GM04503 (cell line): Measurements from ENCODE around the gene PRRT2.
"Not testable (repeated sequence)": the region's sequence is repeated elsewhere in the genome, so short reads cannot be mapped to it uniquely, and the experiment has no call there.

Source experiments
- DNase-seq: peaks from one replicate; pipeline ENCODE4 v3.0.0-alpha.2; 2012; ENCODE audit warnings: low read depth

Gene PRRT2

GRCh38 chr16:29811896-29812665, at the start of gene PRRT2:
Gene PRRT2, plus strand, starts transcription at chr16:29812193. Its CDS starts 862 bp downstream, at chr16:29813055.
- DNase-seq, result no peak

DNA sequence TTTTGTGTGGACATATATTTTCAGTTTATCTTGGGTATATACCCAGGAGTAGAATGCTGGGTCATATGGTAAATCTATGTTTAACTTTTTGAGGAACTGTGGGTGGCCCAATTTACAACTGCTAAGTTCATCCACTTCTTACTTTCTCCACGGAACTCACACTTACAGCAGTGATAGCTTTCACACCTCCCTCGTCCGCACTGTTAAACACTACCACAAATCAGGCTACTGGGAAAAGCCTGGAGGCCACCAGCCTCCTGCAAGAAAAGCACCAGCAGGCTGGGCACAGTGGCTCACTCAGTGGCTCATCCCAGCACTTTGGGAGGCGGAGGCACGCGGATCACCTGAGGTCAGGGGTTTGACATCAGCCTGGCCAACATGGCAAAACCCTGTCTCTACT, 48.7 kb upstream of the PRRT2 start:
- no peak for DNase-seq

DNA sequence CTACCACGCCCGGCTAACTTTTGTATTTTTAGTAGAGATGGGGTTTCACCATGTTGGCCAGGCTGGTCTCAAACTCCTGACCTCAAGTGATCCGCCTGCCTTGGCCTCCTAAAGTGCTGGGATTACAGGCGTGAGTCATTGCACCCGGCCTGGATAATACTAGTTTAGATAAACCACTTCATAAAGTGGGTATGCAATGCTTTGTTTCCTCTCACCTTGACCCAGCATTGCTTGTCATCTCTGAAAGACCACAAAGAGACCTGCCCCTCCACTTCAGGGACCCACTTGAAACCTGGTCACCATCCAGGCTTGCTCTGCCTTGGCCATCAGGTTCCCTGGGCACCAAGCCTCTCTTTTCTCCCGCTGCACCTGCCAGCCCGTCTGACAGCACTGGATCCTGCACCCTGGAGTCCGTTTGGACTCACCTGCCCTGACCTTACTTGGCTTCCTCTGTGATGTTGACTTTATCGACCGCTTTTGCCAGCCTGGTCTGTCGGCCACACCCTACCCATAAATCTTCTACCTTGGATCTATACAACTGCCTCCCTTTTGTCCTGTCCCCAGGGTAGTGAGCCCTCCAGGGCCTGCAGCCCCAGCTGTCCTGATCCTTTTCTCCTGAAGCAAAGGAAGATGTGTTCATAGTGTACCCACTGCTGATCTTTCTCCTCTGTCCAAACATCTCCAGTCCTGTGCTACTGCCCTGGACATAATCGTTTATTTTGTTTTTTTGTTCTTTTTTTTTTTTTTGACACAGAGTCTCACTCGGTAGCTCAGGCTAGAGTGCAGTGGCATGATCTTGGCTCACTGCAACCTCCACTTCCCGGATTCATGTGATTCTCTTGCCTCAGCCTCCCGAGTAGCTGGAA, 46.6 kb upstream of the PRRT2 start:
- no peak for DNase-seq

DNA sequence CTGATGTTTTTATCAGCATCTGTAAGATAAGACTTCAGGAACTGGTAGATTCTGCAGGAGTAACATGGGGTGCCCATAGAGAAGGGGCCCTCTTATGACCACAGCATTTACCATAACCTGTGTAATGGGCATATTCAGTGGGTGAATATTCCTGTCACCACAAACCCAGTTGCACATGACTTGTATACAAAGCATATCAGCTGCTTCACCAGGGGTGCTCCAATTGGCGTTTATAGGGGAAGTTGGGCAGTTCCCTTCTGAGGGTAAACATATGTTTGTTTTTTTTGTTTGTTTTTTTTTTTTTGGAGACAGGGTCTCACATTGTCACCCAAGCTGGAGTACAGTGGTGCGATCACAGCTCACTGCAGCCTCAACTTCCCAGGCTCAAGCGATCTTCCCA, 45.4 kb upstream of the PRRT2 start:
- DNase-seq, result no peak

DNA sequence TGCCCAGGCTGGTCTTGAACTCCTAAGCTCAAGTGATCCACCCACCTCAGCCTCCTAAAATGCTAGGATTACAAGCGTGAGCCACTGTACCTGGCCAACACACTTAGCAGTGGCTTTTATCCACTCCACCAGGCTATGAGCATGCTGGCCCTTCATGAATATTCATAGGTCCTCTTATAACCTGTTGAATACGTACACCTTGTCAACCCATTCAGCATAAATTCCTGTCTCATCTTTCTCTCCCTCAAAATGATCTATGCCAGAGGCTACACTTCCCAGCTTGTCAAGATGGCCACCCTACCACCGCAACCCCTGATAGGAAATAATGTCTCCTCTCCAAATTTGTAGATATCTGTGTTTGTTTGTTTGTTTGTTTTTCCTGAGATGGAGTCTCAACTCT, 44.9 kb upstream of the PRRT2 start:
- DNase-seq, result no peak

- no peak for DNase-seq
Observed at GRCh38 chr16:29769507-29769906, 42.5 kb upstream of the PRRT2 start.

GRCh38 chr16:29770250-29770929, 41.6 kb upstream of the PRRT2 start:
- DNase-seq, result no peak

DNA sequence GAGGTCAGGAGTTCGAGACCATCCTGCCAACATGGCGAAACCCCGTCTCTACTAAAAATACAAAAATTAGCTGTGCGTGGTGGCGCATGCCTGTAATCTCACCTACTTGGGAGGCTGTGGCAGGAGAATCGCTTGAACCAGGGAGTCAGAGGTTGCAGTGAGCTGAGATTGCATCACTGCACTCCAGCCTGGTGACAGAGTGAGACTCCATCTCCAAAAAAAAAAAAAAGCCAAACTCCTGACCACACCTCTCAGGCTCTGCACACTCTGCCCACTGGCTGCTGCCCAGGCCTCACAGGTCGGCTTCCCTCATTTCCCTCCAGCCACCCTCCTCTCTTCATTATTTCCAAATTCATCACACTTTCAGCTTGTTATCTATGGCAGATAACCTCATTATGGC, 39.7 kb upstream of the PRRT2 start:
- not testable (repeated sequence) for DNase-seq

GRCh38 chr16:29774730-29775129, 37.3 kb upstream of the PRRT2 start:
- no peak for DNase-seq

DNA sequence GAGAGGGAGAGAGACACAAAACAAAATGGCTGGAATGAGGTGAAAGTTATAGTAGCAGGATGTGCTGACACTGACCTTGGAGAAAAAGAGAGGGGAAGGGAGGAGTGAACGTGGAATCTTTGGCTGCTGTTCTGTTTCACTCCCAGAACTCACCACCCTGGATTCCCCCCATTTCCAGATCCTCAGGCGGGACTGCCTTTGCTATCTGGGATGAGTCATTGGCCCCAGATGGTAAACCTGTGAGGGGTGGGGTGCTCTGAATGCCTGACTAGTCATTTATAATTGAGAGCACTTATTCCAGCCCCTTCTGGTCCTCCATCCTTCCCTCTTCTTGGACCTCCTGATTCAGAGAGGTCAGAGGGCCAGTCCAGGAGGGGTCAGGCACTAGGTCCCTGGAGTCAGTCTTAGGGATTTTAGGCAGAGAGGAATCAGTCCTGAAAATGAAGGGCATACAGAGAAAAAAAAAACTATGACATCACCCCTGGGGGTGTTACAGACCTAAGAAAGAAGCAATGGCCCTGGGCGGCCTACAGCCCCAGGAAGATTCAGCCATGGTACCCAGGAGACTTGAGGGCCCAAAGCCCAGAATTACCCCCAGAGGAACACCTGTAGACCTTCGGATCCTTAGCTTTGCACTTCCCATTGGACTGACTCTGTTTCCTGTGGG, 36.1 kb upstream of the PRRT2 start:
- no peak for DNase-seq

DNA sequence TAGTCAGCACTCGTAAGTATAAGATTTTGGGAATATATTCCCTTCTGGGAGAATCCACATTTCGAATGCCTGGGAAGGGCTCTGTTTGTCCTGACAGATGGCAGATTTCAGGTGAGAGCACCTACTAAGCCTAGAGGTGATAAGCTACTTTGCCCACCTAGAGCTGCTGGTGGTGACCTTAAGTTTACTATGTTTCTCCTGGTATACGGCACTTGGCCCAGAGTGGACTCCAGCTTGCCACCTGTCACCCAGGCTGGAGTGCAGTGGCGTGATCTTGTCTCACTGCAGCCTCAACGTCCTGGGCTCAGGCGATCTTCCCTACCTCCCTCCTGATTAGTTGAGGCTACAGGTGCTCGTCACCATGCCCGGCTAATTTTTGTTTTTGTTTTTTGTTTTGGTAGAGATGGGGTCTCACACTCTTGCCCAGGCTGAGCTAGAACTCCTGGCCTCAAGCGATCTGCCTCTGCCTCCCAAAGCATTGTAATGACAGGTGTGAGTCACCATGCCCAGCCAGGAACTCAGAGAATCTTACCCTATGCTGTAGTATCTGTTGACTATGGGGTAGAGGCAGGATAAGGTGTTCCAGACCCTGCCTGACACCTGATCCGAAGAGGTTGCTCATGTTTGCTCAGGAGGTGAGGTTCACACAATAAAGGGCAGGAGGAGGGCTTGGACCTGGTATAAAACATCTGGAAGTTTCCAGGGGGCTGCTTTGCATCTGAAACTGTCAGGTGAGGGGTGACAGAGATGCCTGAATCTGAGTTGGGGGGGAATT, 34.2 kb upstream of the PRRT2 start, which contains the start of gene ZG16:
ZG16 (plus strand) TSS at position 681 of the 775 bp plus-strand sequence. CDS start 1,011 bp downstream, outside the sequence.
- no peak for DNase-seq

- DNase-seq, result no peak
Observed at GRCh38 chr16:29779474-29779873, 32.5 kb upstream of the PRRT2 start.

DNA sequence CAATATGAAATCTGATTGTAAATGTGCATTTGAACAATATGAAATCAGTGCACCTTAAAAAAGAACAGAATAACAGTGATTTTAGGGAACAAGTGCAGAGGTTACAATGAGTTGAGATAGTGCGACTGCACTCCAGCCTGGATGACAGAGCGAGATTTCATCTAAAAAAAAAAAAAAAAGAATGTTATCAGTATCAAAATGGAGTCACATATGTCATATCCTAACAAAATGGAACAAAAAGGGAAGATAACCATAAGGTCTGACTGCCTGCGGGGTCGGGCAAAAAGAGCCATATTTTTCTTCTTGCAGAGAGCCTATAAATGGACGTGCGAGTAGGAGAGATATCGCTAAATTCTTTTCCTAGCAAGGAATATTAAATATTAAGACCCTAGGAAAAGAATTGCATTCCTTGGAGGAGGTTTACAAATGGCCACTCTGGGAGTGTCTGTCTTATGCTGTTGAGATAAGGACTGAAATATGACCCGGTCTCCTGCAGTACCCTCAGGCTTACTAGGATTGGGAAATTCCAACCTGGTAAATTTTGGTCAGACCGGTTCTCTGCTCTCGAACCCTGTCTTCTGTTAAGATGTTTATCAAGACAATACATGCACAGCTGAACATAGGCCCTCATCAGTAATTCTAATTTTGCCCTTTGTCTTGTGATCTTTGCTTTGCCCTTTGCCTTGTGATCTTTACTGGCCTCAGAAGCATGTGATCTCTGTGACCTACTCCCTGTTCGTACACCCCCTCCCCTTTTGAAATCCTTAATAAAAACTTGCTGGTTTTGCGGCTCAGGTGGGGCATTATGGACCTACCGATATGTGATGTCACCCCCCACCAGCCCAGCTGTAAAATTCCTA, 28.7 kb upstream of the PRRT2 start:
- DNase-seq, result not testable (repeated sequence)

- no peak for DNase-seq
Observed at GRCh38 chr16:29784157-29784556, 27.8 kb upstream of the PRRT2 start.

DNA sequence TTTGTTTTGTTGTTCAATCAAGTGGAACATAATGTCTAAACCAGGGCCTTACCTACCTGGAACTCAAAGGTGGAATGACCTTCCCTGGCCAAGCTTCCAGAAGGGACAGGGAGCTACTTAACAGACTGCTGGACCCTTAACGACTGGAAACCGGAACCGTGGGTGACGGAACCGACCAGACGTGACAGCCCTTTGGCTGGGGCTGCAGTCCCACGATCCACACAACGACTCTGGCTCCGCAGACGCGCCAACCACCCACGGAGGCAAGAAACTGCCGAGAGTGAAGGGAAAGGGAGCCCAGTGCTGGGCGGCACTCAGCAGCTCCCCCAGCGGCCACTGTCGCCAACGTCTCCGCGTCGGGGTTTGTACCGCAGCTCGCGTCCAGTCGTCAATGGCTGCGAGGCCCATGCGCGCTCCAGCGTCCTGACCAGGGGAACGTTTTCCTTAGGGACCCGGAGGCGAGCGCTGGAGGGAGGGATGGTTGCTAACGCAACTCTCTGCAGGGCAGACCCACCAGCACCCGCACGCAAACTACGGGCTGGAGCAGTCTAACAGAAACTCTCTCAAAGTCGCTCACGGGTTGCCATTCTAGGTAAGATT, 27.0 kb upstream of the PRRT2 start:
- DNase-seq, result no peak

GRCh38 chr16:29787155-29787554, 24.8 kb upstream of the PRRT2 start:
- not testable (repeated sequence) for DNase-seq

GRCh38 chr16:29789775-29790182, 22.2 kb upstream of the PRRT2 start:
- DNase-seq, result no peak

DNA sequence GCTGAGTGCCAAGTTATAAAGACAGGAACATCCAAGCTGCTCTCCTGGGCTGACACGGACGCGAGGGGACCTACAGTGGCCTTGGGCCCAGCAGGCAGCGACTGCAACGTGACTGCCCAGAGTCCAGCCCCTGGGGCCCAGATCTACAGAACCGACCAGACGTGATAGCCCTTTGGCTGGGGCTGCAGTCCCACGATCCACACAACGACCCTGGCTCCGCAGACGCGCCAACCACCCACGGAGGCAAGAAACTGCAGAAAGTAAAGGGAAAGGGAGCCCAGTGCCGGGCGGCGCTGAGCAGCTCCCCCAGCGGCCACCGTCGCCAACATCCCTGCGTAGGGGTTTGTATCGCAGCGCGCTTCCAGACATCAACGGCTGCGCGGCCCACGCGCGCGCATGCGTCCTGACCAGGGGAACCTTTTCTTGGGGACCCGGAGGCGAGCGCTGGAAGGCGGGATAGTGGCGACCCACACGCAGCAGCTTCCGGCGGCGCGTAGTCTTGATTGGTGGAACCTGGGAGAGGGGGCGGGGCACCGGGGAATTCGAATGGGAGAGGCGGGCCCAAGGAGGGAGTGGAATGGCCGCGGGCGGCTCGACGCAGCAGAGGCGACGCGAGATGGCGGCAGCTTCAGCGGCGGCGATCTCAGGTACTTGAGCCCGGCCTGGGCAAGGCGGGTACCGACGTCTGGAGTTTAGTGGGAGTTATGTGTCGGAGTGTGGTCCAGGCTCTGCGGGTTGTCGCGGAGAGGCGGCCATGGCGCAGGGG, 21.6 kb upstream of the PRRT2 start, which contains the start of gene KIF22:
KIF22 (plus strand) TSS at position 569 of the 766 bp plus-strand sequence; CDS start at position 578, 9 bp downstream.
- peak; percentile 89 for DNase-seq
